Mesenteric fat pad (tissue), 1 donor: ENCODE measurements around the gene ADPRHL1. TPM values are rescaled to one million over a fixed set of nuclear protein-coding genes. Genes with fewer than 3 reads are reported as not detected.

Experiments
- DNase-seq: peaks from one replicate; pipeline ENCODE4 v3.0.0-alpha.2; 2020; ENCODE audit warnings: low spot score
- total RNA-seq: library from RNA; stranded (reverse); fragmentation: NEBNext Ultra II Directional; extraction: Animal tissue kit (Norgen Biotek cat#: 25700); gene quantifications from one replicate; pipeline ENCODE4 v1.2.1, GENCODE V29; 2021
- donor health status: DM: yes; HTN: yes; CAD: no.

Gene ADPRHL1
- total RNA-seq, 1 donor from 2014 or later: 2.1 TPM

DNA sequence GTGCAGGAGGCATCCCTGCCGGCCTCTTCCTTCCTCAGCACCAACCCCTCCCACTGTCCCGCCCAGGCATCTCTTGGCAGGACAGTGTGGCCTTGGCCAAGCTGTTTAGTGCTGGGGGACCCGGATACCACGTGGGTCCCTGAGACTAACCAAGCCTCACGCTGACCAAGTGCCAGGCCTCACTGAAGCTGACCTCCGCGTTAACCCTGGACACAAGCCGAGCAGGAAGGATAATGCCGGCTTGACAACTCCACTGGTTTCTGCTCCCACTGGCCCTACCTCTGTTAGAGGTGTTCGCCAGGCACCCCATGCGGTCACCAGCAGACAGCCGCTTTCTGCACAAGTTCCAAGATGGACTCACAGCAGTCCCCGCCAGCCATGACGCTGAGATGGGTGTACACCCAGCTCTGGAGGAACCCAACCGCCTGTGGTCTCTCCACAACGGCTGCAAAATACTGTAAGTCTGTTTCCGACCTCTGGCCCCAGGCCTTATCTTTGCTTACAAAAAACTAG, 101.7 kb downstream of the ADPRHL1 start:
- DNase-seq: no peak

DNA sequence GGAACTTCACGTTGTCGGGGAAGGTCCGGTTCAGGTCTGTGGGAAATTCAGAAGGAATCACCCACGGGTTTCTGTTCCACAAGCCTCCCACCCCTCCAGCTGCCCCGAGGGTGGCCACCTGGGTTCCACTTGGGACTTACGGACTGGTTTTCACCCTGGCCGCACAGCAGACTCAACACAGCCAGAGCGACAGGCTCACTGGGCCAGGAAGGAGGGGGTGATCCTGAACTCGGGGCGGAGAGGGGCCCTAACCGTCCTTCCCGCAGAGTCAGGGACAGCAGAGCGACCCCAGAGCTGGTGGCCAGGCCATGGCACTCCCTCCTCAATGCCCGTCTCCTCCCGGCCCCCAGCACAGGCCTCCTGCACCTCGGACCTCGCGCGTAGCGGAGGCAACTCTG, 102.4 kb downstream of the ADPRHL1 start:
- DNase-seq: no peak

DNA sequence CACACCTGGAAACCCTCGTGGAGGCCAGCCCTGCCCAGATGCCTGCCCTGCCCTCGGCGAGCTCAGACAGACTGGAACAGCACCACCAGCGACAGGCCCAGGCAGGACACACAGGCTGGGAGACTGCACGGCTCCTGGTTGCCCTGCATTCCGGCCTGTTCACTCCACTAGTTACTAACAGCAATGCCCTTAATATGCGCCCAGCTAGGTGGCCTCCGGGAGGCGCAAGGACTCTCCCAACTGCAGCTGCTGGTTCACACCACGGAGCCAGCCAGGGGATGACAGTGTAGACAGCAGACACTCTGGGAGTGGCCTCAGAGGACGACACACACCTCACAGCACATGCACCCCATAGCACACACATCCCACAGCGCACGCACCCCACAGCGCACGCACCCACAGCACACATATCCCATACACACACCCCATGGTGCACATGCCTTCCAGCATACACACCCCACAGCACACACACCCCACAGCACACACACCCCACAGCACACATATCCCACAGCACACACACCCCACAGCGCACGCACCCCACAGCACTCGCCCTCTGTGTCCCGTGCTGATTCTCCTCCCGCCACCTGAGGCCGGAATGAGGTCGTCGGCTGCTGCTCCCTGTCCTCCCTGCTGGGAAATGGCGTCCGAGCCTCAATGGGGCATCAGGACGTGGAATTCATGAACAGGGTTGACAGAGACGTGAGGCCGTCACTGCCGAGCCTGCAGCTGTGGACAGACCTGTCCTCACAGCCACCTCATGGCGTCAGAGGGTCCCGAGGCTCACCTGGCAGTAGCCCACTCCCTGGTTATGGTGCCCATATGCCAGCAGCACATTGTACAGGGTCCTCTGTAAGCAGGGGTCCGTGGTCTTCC, 103.0 kb downstream of the ADPRHL1 start:
- no peak for DNase-seq

Other genes with a start within 250 kb of the ADPRHL1 start
- 37.4 TPM for gene PCID2, start 244.8 kb downstream of the ADPRHL1 start, total RNA-seq
- 67.0 TPM for gene CUL4A, start 243.9 kb downstream of the ADPRHL1 start, total RNA-seq
- gene LAMP1, start 156.2 kb downstream of the ADPRHL1 start, total RNA-seq: 240 TPM
- 3.1 TPM for gene GRTP1, start 89.4 kb downstream of the ADPRHL1 start, total RNA-seq
- 21.7 TPM for gene DCUN1D2, start 37.2 kb upstream of the ADPRHL1 start, total RNA-seq
- 66.4 TPM for gene TFDP1, start 131.3 kb upstream of the ADPRHL1 start, total RNA-seq
- gene ATP4B, start 204.7 kb upstream of the ADPRHL1 start, total RNA-seq: not detected
- gene GRK1, start 213.7 kb upstream of the ADPRHL1 start, total RNA-seq: not detected